CD8-positive, alpha-beta memory T cell (primary cell): Measurements from ENCODE around the gene FTCD. TPM values are rescaled to one million over a fixed set of nuclear protein-coding genes. Genes with fewer than 3 reads are reported as not detected.
"Not testable (repeated sequence)": the region's sequence is repeated elsewhere in the genome, so short reads cannot be mapped to it uniquely, and the experiment has no call there.

Experiments used
- CTCF ChIA-PET: fragments of 350-600 bp; sonication (Branson Sonifier 250); formaldehyde crosslinking; loops from one replicate; lab custom pipeline; 2021; ENCODE audit warnings: antibody characterized with exemption; lab: Charles Lee
- POLR2A ChIA-PET: fragments of 350-600 bp; sonication (Branson Sonifier 250); formaldehyde crosslinking; loops from one replicate; lab custom pipeline; 2021; ENCODE audit warnings: antibody characterized with exemption; lab: Charles Lee
- DNase-seq, 5 donors: peaks; one replicate each; pipeline versions ENCODE4 v3.0.0 to v3.0.0-alpha.2; 2020 to 2022; ENCODE audit warnings: mixed read lengths in 1 of 5
- H3K27ac ChIP-seq: one replicate; pipeline ENCODE4 v1.7.0; 2013; ENCODE audit warnings: low read depth, mild to moderate bottlenecking, low read length, moderate library complexity
- H3K27me3 ChIP-seq: 2 replicates; pipeline ENCODE4 v1.7.0; 2013; ENCODE audit warnings: low read length, mild to moderate bottlenecking; ENCODE audit not compliant: insufficient read depth, poor library complexity, severe bottlenecking
- H3K36me3 ChIP-seq: 2 replicates; pipeline ENCODE4 v1.7.0; 2013; ENCODE audit warnings: mild to moderate bottlenecking, low read length, moderate library complexity; ENCODE audit not compliant: insufficient read depth
- H3K4me1 ChIP-seq: 2 replicates; pipeline ENCODE4 v1.7.0; 2013; ENCODE audit warnings: mild to moderate bottlenecking, low read length, moderate library complexity; ENCODE audit not compliant: insufficient read depth
- H3K4me3 ChIP-seq: 2 replicates; pipeline ENCODE4 v1.7.0; 2013; ENCODE audit warnings: mild to moderate bottlenecking, low read length
- H3K9me3 ChIP-seq: 2 replicates; pipeline ENCODE4 v1.7.0; 2013; ENCODE audit warnings: mild to moderate bottlenecking, low read length
- H3K27ac Mint-ChIP-seq, 8 donors: one replicate each; pipeline ENCODE4 v1.8.0; 2020 to 2021; ENCODE audit warnings: mixed read lengths in 8 of 8, mild to moderate bottlenecking in 6 of 8, inconsistent platforms in 3 of 8, moderate library complexity in 3 of 8
- H3K27me3 Mint-ChIP-seq, 2 donors: one replicate each; pipeline ENCODE4 v1.8.0; 2020 to 2021; ENCODE audit warnings: mixed read lengths in 2 of 2, mild to moderate bottlenecking in 1 of 2, moderate library complexity in 1 of 2
- H3K36me3 Mint-ChIP-seq, 3 donors: one replicate each; pipeline ENCODE4 v1.8.0; 2020 to 2021; ENCODE audit warnings: mixed read lengths in 3 of 3, inconsistent platforms in 1 of 3, mild to moderate bottlenecking in 1 of 3
- H3K4me1 Mint-ChIP-seq, 3 donors: one replicate each; pipeline ENCODE4 v1.8.0; 2020 to 2021; ENCODE audit warnings: mixed read lengths in 3 of 3, inconsistent platforms in 1 of 3, mild to moderate bottlenecking in 1 of 3
- H3K4me3 Mint-ChIP-seq, 7 donors: one replicate each; pipeline ENCODE4 v1.8.0; 2020 to 2021; ENCODE audit warnings: mixed read lengths in 7 of 7, mild to moderate bottlenecking in 6 of 7, moderate library complexity in 4 of 7, inconsistent platforms in 2 of 7
- H3K9me3 Mint-ChIP-seq, 5 donors: one replicate each; pipeline ENCODE4 v1.8.0; 2020 to 2022; ENCODE audit warnings: mixed read lengths in 5 of 5, mild to moderate bottlenecking in 3 of 5, moderate library complexity in 2 of 5, inconsistent platforms in 1 of 5
- polyA plus RNA-seq: library from polyadenylated mRNA; unstranded; fragments of 300-500 nt; fragmentation: Illumina TruSeq; gene quantifications from one replicate; pipeline ENCODE4 v1.2.3, GENCODE V29; 2021
- total RNA-seq, 2 experiments: library from RNA; stranded (reverse); gene quantifications; one replicate each; pipeline ENCODE4 v1.2.3, GENCODE V29; 2021

FTCD gene
- total and polyA plus RNA-seq, 3 experiments from 2014 or later, result not detected

- Mint-ChIP-seq H3K4me1 (peaks cover 0 to 2% (median 0%) of the 10 kb centered on the region in 3 donors), H3K27ac (no peak overlapping the region), H3K36me3 (peaks cover 0 to 27% (median 2%) of the 10 kb centered on the region in 3 donors), H3K4me3 (no peak overlapping the region), H3K27me3 (peaks cover 5 to 23% of the 10 kb centered on the region in 2 donors), H3K9me3 (peaks cover 13 to 23% (median 22%) of the 10 kb centered on the region in 5 donors)
- Histone ChIP-seq H3K4me1 (peaks cover 3% of the 10 kb centered on the region), H3K9me3 (no peaks in the 10 kb centered on the region), H3K36me3 (no peaks in the 10 kb centered on the region), H3K27me3 (peaks cover 1% of the 10 kb centered on the region), H3K4me3 (no peak overlapping the region), H3K27ac (no peak overlapping the region)
- ChIA-PET CTCF (no interaction called here), POLR2A (no interaction called here)
- no peak for DNase-seq
Measured at GRCh38 chr21:46178961-46179360, 23.6 kb upstream of the FTCD start.

- Mint-ChIP-seq H3K36me3 (peaks cover 0 to 27% (median 2%) of the 10 kb centered on the region in 3 donors), H3K9me3 (peaks cover 13 to 33% (median 25%) of the 10 kb centered on the region in 5 donors)
- DNase-seq, result not testable (repeated sequence)
Measured at GRCh38 chr21:46176443-46177129, 21.2 kb upstream of the FTCD start.

GRCh38 chr21:46173573-46173972 is 18.2 kb upstream of the FTCD start:
- H3K27me3 Mint-ChIP-seq, result peaks cover 8 to 26% of the 10 kb centered on the region in 2 donors
- no peak overlapping the region for H3K27ac ChIP-seq

More at GRCh38 chr21:46176443-46177129, 21.2 kb upstream of the FTCD start:
- H3K36me3 ChIP-seq, H3K9me3 ChIP-seq, H3K4me3 ChIP-seq, H3K27ac Mint-ChIP-seq, H3K27ac ChIP-seq, H3K4me1 Mint-ChIP-seq, H3K27me3 ChIP-seq, H3K4me3 Mint-ChIP-seq, H3K4me1 ChIP-seq, CTCF ChIA-PET, POLR2A ChIA-PET: not testable (repeated sequence)
- peaks cover 8 to 29% of the 10 kb centered on the region in 2 donors for H3K27me3 Mint-ChIP-seq

GRCh38 chr21:46172863-46173528 is 17.6 kb upstream of the FTCD start:
- peaks cover 5 to 7% (median 6%) of the 10 kb centered on the region in 3 donors for H3K4me1 Mint-ChIP-seq
- ChIA-PET POLR2A (no interaction called here), CTCF (no interaction called here)
- no peaks in the 10 kb centered on the region for H3K27me3 ChIP-seq
- H3K4me1 ChIP-seq, result peaks cover 6% of the 10 kb centered on the region
- no peak for DNase-seq
- H3K36me3 Mint-ChIP-seq, result peaks cover 0 to 27% (median 2%) of the 10 kb centered on the region in 3 donors
- peaks cover 6 to 26% of the 10 kb centered on the region in 2 donors for H3K27me3 Mint-ChIP-seq
- no peaks in the 10 kb centered on the region for H3K36me3 ChIP-seq
- H3K27ac Mint-ChIP-seq, result no peak overlapping the region
- no peak overlapping the region for H3K27ac ChIP-seq
- H3K9me3 ChIP-seq, result no peaks in the 10 kb centered on the region
- H3K4me3 ChIP-seq, result no peak overlapping the region
- peaks cover 13 to 34% (median 25%) of the 10 kb centered on the region in 5 donors for H3K9me3 Mint-ChIP-seq
- no peak overlapping the region for H3K4me3 Mint-ChIP-seq

More at GRCh38 chr21:46173573-46173972, 18.2 kb upstream of the FTCD start:
- H3K27me3 ChIP-seq, result no peaks in the 10 kb centered on the region
- Mint-ChIP-seq H3K4me1 (peaks cover 5 to 7% (median 6%) of the 10 kb centered on the region in 3 donors), H3K27ac (no peak overlapping the region), H3K36me3 (peaks cover 0 to 27% (median 2%) of the 10 kb centered on the region in 3 donors), H3K4me3 (no peak overlapping the region), H3K9me3 (peaks cover 13 to 34% (median 25%) of the 10 kb centered on the region in 5 donors)
- no peaks in the 10 kb centered on the region for H3K36me3 ChIP-seq
- DNase-seq, result no peak
- H3K9me3 ChIP-seq, result no peaks in the 10 kb centered on the region
- ChIA-PET CTCF (no interaction called here), POLR2A (no interaction called here)
- no peak overlapping the region for H3K4me3 ChIP-seq
- peaks cover 6% of the 10 kb centered on the region for H3K4me1 ChIP-seq

GRCh38 chr21:46171996-46172862 is 16.9 kb upstream of the FTCD start:
- Histone ChIP-seq H3K27me3 (no peaks in the 10 kb centered on the region), H3K9me3 (no peaks in the 10 kb centered on the region), H3K4me1 (peaks cover 6% of the 10 kb centered on the region), H3K36me3 (no peaks in the 10 kb centered on the region), H3K4me3 (no peak overlapping the region), H3K27ac (no peak overlapping the region)
- H3K27me3 Mint-ChIP-seq, result peaks cover 6 to 29% of the 10 kb centered on the region in 2 donors
- peaks cover 5 to 7% (median 6%) of the 10 kb centered on the region in 3 donors for H3K4me1 Mint-ChIP-seq
- no peak overlapping the region for H3K4me3 Mint-ChIP-seq
- peaks cover 13 to 30% (median 25%) of the 10 kb centered on the region in 5 donors for H3K9me3 Mint-ChIP-seq
- H3K27ac Mint-ChIP-seq, result peak overlapping the region in 1 of 8 donors; percentile 34
- ChIA-PET POLR2A (no interaction called here), CTCF (no interaction called here)
- DNase-seq, result peak in 1 of 5 donors; percentile 16
- peaks cover 0 to 27% (median 2%) of the 10 kb centered on the region in 3 donors for H3K36me3 Mint-ChIP-seq

GRCh38 chr21:46171585-46171984 is 16.2 kb upstream of the FTCD start:
- POLR2A ChIA-PET, result no interaction called here
- Histone ChIP-seq H3K27me3 (no peaks in the 10 kb centered on the region), H3K4me3 (no peak overlapping the region), H3K27ac (no peak overlapping the region), H3K4me1 (peaks cover 6% of the 10 kb centered on the region), H3K9me3 (no peaks in the 10 kb centered on the region), H3K36me3 (no peaks in the 10 kb centered on the region)
- H3K4me3 Mint-ChIP-seq, result no peak overlapping the region
- peak overlapping the region in 1 of 8 donors; percentile 34 for H3K27ac Mint-ChIP-seq
- H3K9me3 Mint-ChIP-seq, result peaks cover 13 to 30% (median 24%) of the 10 kb centered on the region in 5 donors
- no peak for DNase-seq
- peaks cover 0 to 23% (median 3%) of the 10 kb centered on the region in 3 donors for H3K36me3 Mint-ChIP-seq
- CTCF ChIA-PET, result no interaction called here
- H3K27me3 Mint-ChIP-seq, result peaks cover 6 to 29% of the 10 kb centered on the region in 2 donors
- peaks cover 5 to 7% (median 6%) of the 10 kb centered on the region in 3 donors for H3K4me1 Mint-ChIP-seq

- H3K27ac ChIP-seq, H3K4me1 Mint-ChIP-seq, H3K9me3 ChIP-seq, H3K4me3 ChIP-seq, POLR2A ChIA-PET, H3K36me3 ChIP-seq, H3K27me3 ChIP-seq, CTCF ChIA-PET, H3K4me1 ChIP-seq: not testable (repeated sequence)
- peaks cover 5 to 24% of the 10 kb centered on the region in 2 donors for H3K27me3 Mint-ChIP-seq
- peaks cover 0 to 14% (median 3%) of the 10 kb centered on the region in 3 donors for H3K36me3 Mint-ChIP-seq
- H3K4me3 Mint-ChIP-seq, result peak overlapping the region in 1 of 7 donors; percentile 20
- peaks cover 13 to 24% (median 17%) of the 10 kb centered on the region in 5 donors for H3K9me3 Mint-ChIP-seq
- peak in 4 of 5 donors; percentile 17 to 49 (median 26) for DNase-seq
- H3K27ac Mint-ChIP-seq, result peak overlapping the region in 3 of 8 donors; percentile 34 to 87 (median 78)
Measured at GRCh38 chr21:46170436-46171193, 15.2 kb upstream of the FTCD start.
